Measurements from ENCODE around the gene SENP6.

Gene SENP6

GRCh38 chr6:75755704-75756103 is 154.0 kb downstream of the SENP6 start:
- peaks cover 0 to 6% (median 0%) of the 10 kb centered on the region in 5 donors for H3K4me1 ChIP-seq (ENCODE audit: control insufficient read depth in 5 of 5, insufficient read depth in 5 of 5, low read length in 5 of 5)
- H3K27me3 ChIP-seq (ENCODE audit: control insufficient read depth in 5 of 5, insufficient read depth in 4 of 5, low read length in 5 of 5): no peaks in the 10 kb centered on the region
- H3K9ac ChIP-seq (ENCODE audit: low read length in 5 of 5): no peak overlapping the region
- no peaks in the 10 kb centered on the region for H3K9me3 ChIP-seq (ENCODE audit: control insufficient read depth in 5 of 5, low read length in 5 of 5)
- no peaks in the 10 kb centered on the region for H3K36me3 ChIP-seq (ENCODE audit: control insufficient read depth in 5 of 5, insufficient read depth in 5 of 5, low read length in 5 of 5)
- H3K4me3 ChIP-seq (ENCODE audit: low read depth in 1 of 5, low read length in 5 of 5): no peak overlapping the region
- H3K27ac ChIP-seq (ENCODE audit: low read depth, low read length): no peak overlapping the region

DNA sequence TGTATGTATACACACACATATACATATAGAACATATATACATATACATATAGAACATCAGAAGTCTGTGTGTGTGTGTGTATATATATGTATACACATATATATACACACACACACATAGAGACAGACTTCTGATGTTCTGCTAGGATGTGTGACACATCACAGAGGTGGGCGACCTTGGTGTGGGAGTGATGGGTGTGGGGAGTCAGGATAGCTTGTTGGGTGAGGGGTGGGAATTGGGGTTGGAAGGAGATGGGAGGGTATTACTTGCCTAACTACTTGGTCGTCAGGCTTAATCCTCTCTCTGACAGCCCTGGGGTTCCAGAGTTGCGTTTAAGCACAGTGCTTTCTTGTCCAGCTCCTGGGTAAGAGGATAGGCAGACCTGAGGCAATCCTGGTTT is 155.6 kb downstream of the SENP6 start:
- no peaks in the 10 kb centered on the region for H3K9me3 ChIP-seq (ENCODE audit: control insufficient read depth in 5 of 5, low read length in 5 of 5)
- no peak overlapping the region for H3K4me3 ChIP-seq (ENCODE audit: low read depth in 1 of 5, low read length in 5 of 5)
- no peaks in the 10 kb centered on the region for H3K27me3 ChIP-seq (ENCODE audit: control insufficient read depth in 5 of 5, insufficient read depth in 4 of 5, low read length in 5 of 5)
- H3K27ac ChIP-seq (ENCODE audit: low read depth, low read length): no peak overlapping the region
- no peak overlapping the region for H3K9ac ChIP-seq (ENCODE audit: low read length in 5 of 5)
- H3K36me3 ChIP-seq (ENCODE audit: control insufficient read depth in 5 of 5, insufficient read depth in 5 of 5, low read length in 5 of 5): no peaks in the 10 kb centered on the region
- peaks cover 0 to 5% (median 0%) of the 10 kb centered on the region in 5 donors for H3K4me1 ChIP-seq (ENCODE audit: control insufficient read depth in 5 of 5, insufficient read depth in 5 of 5, low read length in 5 of 5)

DNA sequence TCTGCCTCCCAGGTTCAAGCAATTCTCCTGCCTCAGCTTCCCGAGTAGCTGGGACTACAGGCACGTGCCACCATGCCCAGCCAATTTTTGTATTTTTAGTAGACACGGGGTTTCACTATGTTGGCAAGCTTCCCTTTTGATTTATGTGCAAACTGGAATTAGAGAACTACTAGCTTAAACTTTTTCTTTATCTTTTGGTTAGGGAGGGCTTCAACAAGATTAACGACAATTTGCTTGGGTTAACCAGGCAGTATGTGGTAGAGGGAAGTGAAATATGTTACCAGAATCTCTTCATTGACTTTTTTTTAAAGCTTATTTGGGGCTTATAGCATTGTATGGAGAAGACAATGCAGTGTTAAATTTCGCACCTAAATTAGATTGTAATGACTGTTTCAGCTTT is 156.4 kb downstream of the SENP6 start:
- Histone ChIP-seq H3K4me1 (ENCODE audit: control insufficient read depth in 5 of 5, insufficient read depth in 5 of 5, low read length in 5 of 5) (peaks cover 0 to 5% (median 0%) of the 10 kb centered on the region in 5 donors), H3K9me3 (ENCODE audit: control insufficient read depth in 5 of 5, low read length in 5 of 5) (no peaks in the 10 kb centered on the region), H3K27me3 (ENCODE audit: control insufficient read depth in 5 of 5, insufficient read depth in 4 of 5, low read length in 5 of 5) (no peaks in the 10 kb centered on the region), H3K27ac (ENCODE audit: low read depth, low read length) (no peak overlapping the region), H3K9ac (ENCODE audit: low read length in 5 of 5) (no peak overlapping the region), H3K4me3 (ENCODE audit: low read depth in 1 of 5, low read length in 5 of 5) (no peak overlapping the region), H3K36me3 (ENCODE audit: control insufficient read depth in 5 of 5, insufficient read depth in 5 of 5, low read length in 5 of 5) (no peaks in the 10 kb centered on the region)

GRCh38 chr6:75759207-75759606 is 157.5 kb downstream of the SENP6 start:
- Histone ChIP-seq H3K9ac (ENCODE audit: low read length in 5 of 5) (no peak overlapping the region), H3K4me1 (ENCODE audit: control insufficient read depth in 5 of 5, insufficient read depth in 5 of 5, low read length in 5 of 5) (peaks cover 0 to 5% (median 0%) of the 10 kb centered on the region in 5 donors), H3K4me3 (ENCODE audit: low read depth in 1 of 5, low read length in 5 of 5) (no peak overlapping the region), H3K9me3 (ENCODE audit: control insufficient read depth in 5 of 5, low read length in 5 of 5) (no peaks in the 10 kb centered on the region), H3K27me3 (ENCODE audit: control insufficient read depth in 5 of 5, insufficient read depth in 4 of 5, low read length in 5 of 5) (no peaks in the 10 kb centered on the region), H3K36me3 (ENCODE audit: control insufficient read depth in 5 of 5, insufficient read depth in 5 of 5, low read length in 5 of 5) (peaks cover 0 to 3% (median 0%) of the 10 kb centered on the region in 5 donors), H3K27ac (ENCODE audit: low read depth, low read length) (no peak overlapping the region)

GRCh38 chr6:75760320-75760719 is 158.6 kb downstream of the SENP6 start:
- no peak overlapping the region for H3K4me3 ChIP-seq (ENCODE audit: low read depth in 1 of 5, low read length in 5 of 5)
- no peak overlapping the region for H3K9ac ChIP-seq (ENCODE audit: low read length in 5 of 5)
- no peaks in the 10 kb centered on the region for H3K27me3 ChIP-seq (ENCODE audit: control insufficient read depth in 5 of 5, insufficient read depth in 4 of 5, low read length in 5 of 5)
- H3K27ac ChIP-seq (ENCODE audit: low read depth, low read length): no peak overlapping the region
- H3K9me3 ChIP-seq (ENCODE audit: control insufficient read depth in 5 of 5, low read length in 5 of 5): no peaks in the 10 kb centered on the region
- peaks cover 0 to 4% (median 0%) of the 10 kb centered on the region in 5 donors for H3K36me3 ChIP-seq (ENCODE audit: control insufficient read depth in 5 of 5, insufficient read depth in 5 of 5, low read length in 5 of 5)
- H3K4me1 ChIP-seq (ENCODE audit: control insufficient read depth in 5 of 5, insufficient read depth in 5 of 5, low read length in 5 of 5): peaks cover 0 to 5% (median 0%) of the 10 kb centered on the region in 5 donors

GRCh38 chr6:75761489-75761888 is 159.8 kb downstream of the SENP6 start:
- Histone ChIP-seq H3K9ac (ENCODE audit: low read length in 5 of 5) (no peak overlapping the region), H3K27ac (ENCODE audit: low read depth, low read length) (no peak overlapping the region), H3K4me3 (ENCODE audit: low read depth in 1 of 5, low read length in 5 of 5) (no peak overlapping the region), H3K9me3 (ENCODE audit: control insufficient read depth in 5 of 5, low read length in 5 of 5) (no peaks in the 10 kb centered on the region), H3K4me1 (ENCODE audit: control insufficient read depth in 5 of 5, insufficient read depth in 5 of 5, low read length in 5 of 5) (peaks cover 0 to 2% (median 0%) of the 10 kb centered on the region in 5 donors), H3K36me3 (ENCODE audit: control insufficient read depth in 5 of 5, insufficient read depth in 5 of 5, low read length in 5 of 5) (peaks cover 0 to 4% (median 0%) of the 10 kb centered on the region in 5 donors), H3K27me3 (ENCODE audit: control insufficient read depth in 5 of 5, insufficient read depth in 4 of 5, low read length in 5 of 5) (no peaks in the 10 kb centered on the region)

DNA sequence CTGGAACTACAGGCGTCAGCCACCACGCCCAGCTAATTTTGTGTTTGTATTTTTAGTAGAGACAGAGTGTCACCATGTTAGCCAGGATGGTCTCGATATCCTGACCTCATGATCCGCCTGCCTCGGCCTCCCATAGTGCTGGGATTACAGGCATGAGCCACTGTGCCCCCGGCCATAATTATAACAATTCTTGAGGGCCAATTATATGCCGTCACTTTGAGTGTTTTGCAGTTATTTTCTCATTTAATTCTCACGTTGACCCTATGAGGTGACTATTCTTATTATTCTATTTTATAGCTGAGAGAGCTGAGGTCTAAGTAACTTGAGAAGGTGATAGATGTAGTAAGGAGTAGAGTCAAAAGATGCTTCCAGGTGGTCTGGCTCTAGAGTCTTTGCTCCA is 160.4 kb downstream of the SENP6 start:
- no peak overlapping the region for H3K4me3 ChIP-seq (ENCODE audit: low read depth in 1 of 5, low read length in 5 of 5)
- H3K36me3 ChIP-seq (ENCODE audit: control insufficient read depth in 5 of 5, insufficient read depth in 5 of 5, low read length in 5 of 5): peaks cover 0 to 4% (median 0%) of the 10 kb centered on the region in 5 donors
- peaks cover 0 to 2% (median 0%) of the 10 kb centered on the region in 5 donors for H3K4me1 ChIP-seq (ENCODE audit: control insufficient read depth in 5 of 5, insufficient read depth in 5 of 5, low read length in 5 of 5)
- H3K9ac ChIP-seq (ENCODE audit: low read length in 5 of 5): no peak overlapping the region
- H3K27me3 ChIP-seq (ENCODE audit: control insufficient read depth in 5 of 5, insufficient read depth in 4 of 5, low read length in 5 of 5): no peaks in the 10 kb centered on the region
- no peaks in the 10 kb centered on the region for H3K9me3 ChIP-seq (ENCODE audit: control insufficient read depth in 5 of 5, low read length in 5 of 5)
- H3K27ac ChIP-seq (ENCODE audit: low read depth, low read length): no peak overlapping the region

DNA sequence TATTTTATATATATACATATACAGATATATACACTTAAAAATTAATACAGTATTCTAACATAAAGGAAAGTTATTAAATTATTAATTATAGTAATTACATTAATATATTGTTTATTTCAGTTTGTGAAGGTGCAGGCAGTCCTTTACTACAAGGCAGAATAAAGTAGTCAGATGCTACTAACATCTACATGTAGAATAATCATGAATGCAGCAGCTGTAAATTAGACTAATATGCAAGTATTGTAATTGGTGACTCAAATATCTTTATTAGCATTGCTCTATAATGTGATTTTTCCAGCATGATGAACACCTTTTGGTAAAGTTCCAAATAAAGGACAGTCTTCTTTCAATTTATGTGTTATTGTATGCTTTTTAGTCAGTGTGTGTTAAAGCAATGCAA is 164.7 kb downstream of the SENP6 start:
- no peak overlapping the region for H3K4me3 ChIP-seq (ENCODE audit: low read depth in 1 of 5, low read length in 5 of 5)
- H3K9me3 ChIP-seq (ENCODE audit: control insufficient read depth in 5 of 5, low read length in 5 of 5): no peaks in the 10 kb centered on the region
- no peaks in the 10 kb centered on the region for H3K27me3 ChIP-seq (ENCODE audit: control insufficient read depth in 5 of 5, insufficient read depth in 4 of 5, low read length in 5 of 5)
- H3K9ac ChIP-seq (ENCODE audit: low read length in 5 of 5): no peak overlapping the region
- no peaks in the 10 kb centered on the region for H3K4me1 ChIP-seq (ENCODE audit: control insufficient read depth in 5 of 5, insufficient read depth in 5 of 5, low read length in 5 of 5)
- no peak overlapping the region for H3K27ac ChIP-seq (ENCODE audit: low read depth, low read length)
- peaks cover 0 to 4% (median 0%) of the 10 kb centered on the region in 5 donors for H3K36me3 ChIP-seq (ENCODE audit: control insufficient read depth in 5 of 5, insufficient read depth in 5 of 5, low read length in 5 of 5)

All from subcutaneous abdominal adipose tissue (tissue), 5 donors.